ENCODE measurements around the gene CHST11. TPM values are rescaled to one million over a fixed set of nuclear protein-coding genes. Genes with fewer than 3 reads are reported as not detected.

Gene CHST11
- total and polyA plus RNA-seq, 9 donors = 4.0 to 39.9 (median 20.1) TPM

DNA sequence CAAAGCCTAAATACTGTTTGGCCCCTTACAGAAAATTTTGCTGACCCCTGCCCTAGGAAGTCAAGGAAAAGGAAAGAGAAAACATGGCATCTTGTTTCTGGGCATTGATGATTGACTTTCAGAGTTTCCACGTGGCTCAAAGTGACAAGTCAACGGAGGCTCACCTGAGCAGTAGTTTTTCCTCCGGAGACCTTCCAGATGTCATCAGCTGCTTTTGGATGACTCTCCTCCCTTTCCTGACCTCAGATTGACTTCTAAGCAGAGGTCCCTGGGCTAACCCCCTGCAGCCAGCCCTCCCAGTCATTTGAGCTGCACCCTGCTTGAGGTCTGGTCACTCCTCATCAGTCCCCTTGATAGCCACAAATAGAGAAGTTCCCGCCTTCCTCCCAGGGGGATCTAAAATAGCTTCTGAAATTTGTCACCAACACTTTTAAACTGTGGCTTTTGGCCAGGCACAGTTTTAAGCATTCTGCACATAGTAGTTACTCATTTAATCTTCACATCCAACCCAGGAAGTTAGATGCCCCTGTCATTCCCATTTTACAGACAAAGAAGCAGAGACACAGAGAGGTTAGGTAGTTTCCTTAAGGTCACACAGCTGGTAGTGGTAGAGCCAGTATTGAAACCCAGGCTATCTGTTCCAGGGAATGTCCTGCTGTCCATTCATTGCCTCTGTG lies 143.4 kb downstream of the CHST11 start:
- H3K27ac ChIP-seq = no peak overlapping the region
- 92 to 94% (median 92%) methylated on average over 4 of the region's 4 CpGs for WGBS, 3 donors
- intact Hi-C loops (cut with DNase I) = no loop called here

DNA sequence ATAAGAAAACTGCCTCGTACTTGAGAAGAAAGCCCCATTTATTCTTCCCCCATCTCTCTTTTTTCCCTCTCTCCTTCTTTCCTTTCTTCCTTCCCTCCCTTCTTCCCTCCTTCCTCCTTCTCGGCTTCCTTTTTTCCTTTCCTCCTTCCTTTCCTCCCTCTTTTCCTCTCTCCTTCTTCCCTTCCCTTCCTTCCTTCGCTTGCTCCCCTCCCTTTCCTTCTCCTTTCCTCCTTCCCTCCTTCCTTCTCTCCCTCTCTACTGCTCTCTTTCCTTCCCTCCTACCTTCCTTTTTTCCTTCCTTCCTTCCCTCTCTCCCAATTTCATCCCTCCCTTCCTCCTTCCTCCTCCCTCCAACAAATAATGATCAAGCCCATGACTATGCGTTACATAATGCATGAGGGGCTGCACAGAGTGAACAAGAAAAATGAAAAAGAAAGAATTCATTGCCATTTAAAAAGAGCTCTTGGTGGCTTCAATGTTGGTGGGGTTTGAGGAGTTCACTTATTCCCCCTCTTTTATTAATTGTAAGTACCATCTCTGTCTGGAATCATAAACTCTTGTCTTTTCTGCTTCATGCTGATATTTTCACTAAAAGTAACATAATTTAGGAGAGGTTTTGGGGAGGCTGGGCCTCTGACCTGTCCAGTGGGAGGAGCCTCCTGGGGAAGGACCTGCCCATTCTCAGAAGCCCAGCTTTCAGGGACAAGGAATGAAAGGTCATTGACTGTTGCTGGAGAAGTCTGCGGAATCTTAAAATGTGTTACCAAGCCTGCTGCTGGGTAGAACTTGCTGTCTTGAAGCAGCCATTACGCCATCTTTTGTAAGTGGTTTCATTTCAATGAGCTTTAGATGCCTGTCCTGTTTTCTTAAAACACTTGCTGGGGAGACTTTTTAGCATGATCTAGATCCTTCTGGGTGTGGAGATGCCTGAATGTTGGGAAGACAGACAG lies 144.3 kb downstream of the CHST11 start:
- intact Hi-C loops (cut with DNase I) = no loop called here
- Histone ChIP-seq H3K9me3 (no peaks in the 10 kb centered on the region), H3K36me3 (no peaks in the 10 kb centered on the region), H3K4me1 (ENCODE audit: insufficient read depth) (peaks cover 6% of the 10 kb centered on the region), H3K27ac (no peak overlapping the region), H3K4me3 (no peak overlapping the region), H3K27me3 (no peaks in the 10 kb centered on the region)
- peak in 1 of 5 donors; percentile 29 for DNase-seq
- TF ChIP-seq EP300 (IDR thresholded peaks at IDR 0.05) = no peak
- WGBS, 3 donors = 93 to 94% (median 94%) methylated on average over 6 of the region's 6 CpGs

More for the DNA sequence above, 143.4 kb downstream of the CHST11 start:
- TF ChIP-seq EP300 (IDR thresholded peaks at IDR 0.05) (no peak), POLR2A (IDR thresholded peaks at IDR 0.05) (no peak)
- TF ChIP-seq, protein P1, sequence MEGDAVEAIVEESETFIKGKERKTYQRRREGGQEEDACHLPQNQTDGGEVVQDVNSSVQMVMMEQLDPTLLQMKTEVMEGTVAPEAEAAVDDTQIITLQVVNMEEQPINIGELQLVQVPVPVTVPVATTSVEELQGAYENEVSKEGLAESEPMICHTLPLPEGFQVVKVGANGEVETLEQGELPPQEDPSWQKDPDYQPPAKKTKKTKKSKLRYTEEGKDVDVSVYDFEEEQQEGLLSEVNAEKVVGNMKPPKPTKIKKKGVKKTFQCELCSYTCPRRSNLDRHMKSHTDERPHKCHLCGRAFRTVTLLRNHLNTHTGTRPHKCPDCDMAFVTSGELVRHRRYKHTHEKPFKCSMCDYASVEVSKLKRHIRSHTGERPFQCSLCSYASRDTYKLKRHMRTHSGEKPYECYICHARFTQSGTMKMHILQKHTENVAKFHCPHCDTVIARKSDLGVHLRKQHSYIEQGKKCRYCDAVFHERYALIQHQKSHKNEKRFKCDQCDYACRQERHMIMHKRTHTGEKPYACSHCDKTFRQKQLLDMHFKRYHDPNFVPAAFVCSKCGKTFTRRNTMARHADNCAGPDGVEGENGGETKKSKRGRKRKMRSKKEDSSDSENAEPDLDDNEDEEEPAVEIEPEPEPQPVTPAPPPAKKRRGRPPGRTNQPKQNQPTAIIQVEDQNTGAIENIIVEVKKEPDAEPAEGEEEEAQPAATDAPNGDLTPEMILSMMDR (IDR thresholded peaks at IDR 0.05) = no peak
- Histone ChIP-seq H3K36me3 (no peaks in the 10 kb centered on the region), H3K9me3 (no peaks in the 10 kb centered on the region), H3K4me1 (ENCODE audit: insufficient read depth) (peaks cover 9% of the 10 kb centered on the region), H3K27me3 (no peaks in the 10 kb centered on the region), H3K4me3 (no peak overlapping the region)
- DNase-seq = no peak

DNA sequence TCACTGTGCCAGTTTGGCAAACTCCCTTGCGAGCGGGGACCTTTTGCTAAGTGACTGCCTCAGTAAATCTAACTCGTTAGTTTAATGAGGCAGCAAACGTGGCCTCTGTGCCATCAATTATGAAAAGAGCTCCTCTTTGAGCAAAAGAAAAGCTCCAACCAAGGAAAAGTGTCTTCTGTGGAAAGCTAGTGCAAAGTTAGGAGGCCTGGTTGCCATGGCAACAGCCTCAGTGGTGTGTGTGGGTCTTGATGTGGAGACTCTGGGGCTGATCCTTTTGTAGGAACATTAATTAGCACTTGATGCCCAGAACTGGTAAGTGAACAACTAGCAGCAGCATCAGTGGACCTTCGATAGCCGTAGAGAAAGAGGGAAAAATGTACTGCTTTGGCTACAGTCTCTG lies 145.7 kb downstream of the CHST11 start:
- no peak overlapping the region for H3K27ac ChIP-seq
- no peaks in the 10 kb centered on the region for H3K27me3 ChIP-seq
- no peaks in the 10 kb centered on the region for H3K9me3 ChIP-seq
- peaks cover 6% of the 10 kb centered on the region for H3K4me1 ChIP-seq (ENCODE audit: insufficient read depth)
- intact Hi-C loops (cut with DNase I) = no loop called here
- no peak for TF ChIP-seq POLR2A (IDR thresholded peaks at IDR 0.05)
- TF ChIP-seq EP300 (IDR thresholded peaks at IDR 0.05) = no peak
- TF ChIP-seq, protein P1 (IDR thresholded peaks at IDR 0.05) = no peak
- no peak overlapping the region for H3K4me3 ChIP-seq
- no peaks in the 10 kb centered on the region for H3K36me3 ChIP-seq
- 98 to 99% (median 98%) methylated on average over 6 of the region's 6 CpGs for WGBS, 3 donors
- DNase-seq = no peak

GRCh38 chr12:104602896-104603295 lies 146.1 kb downstream of the CHST11 start:
- H3K4me3 ChIP-seq = no peak overlapping the region
- TF ChIP-seq, protein P1 (IDR thresholded peaks at IDR 0.05) = no peak
- TF ChIP-seq POLR2A (IDR thresholded peaks at IDR 0.05) (no peak), EP300 (IDR thresholded peaks at IDR 0.05) (no peak)
- H3K27me3 ChIP-seq = no peaks in the 10 kb centered on the region
- no peaks in the 10 kb centered on the region for H3K36me3 ChIP-seq
- no peak overlapping the region for H3K27ac ChIP-seq
- H3K9me3 ChIP-seq = no peaks in the 10 kb centered on the region
- 83 to 94% (median 91%) methylated on average over 2 of the region's 2 CpGs for WGBS, 3 donors
- intact Hi-C loops (cut with DNase I) = no loop called here
- DNase-seq = no peak
- H3K4me1 ChIP-seq (ENCODE audit: insufficient read depth) = peaks cover 6% of the 10 kb centered on the region

All from ovary (tissue), 9 donors.